ENCODE results near the gene SLCO2A1.

SLCO2A1 gene

DNA sequence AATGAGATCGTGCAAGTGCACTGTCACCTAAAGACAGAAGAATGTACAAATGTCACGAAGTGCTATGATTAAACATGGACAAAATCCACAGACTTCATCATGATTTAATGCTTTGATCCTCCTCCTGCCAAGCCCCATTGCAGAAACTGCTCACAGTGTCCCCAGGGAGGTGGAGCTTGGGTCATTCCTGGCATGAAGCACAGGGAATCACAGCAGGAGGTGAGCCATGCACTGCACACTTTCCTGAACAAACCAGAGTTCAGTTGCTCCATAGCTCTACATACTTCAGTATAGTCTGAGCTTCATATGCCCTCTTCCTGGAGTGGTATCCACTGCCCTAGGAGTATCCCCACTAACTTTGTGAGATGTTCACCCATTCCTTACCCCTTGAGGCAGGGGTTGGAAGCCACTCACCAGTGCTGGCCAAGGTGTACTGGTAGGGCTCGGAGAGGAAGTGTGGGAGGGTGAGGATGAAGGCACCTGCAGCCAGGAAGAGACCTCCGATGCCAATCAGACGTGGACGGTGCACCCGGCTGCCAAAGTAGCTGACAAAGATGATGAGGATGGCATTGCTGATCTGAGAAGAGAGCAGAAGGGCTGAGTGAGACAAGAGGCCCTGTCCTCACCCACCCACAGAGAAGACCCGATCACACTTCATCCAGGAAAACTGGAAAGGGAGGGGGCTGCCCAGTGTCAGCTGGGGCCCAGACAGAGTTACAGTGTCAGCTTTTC lies 56.3 kb downstream of the SLCO2A1 start:
- ATAC-seq: no peak
- TF ChIP-seq ZNF70 (CRISPR knock-in tag; IDR thresholded peaks at IDR 0.05) (no peak), ISL1 (CRISPR knock-in tag; IDR thresholded peaks at IDR 0.05) (no peak), ZC3H10 (CRISPR knock-in tag; IDR thresholded peaks at IDR 0.05) (no peak), RARB (CRISPR knock-in tag; IDR thresholded peaks at IDR 0.05) (no peak), ZFP3 (CRISPR knock-in tag; IDR thresholded peaks at IDR 0.05) (no peak), CSDC2 (CRISPR knock-in tag; IDR thresholded peaks at IDR 0.05) (no peak), ZNF8 (CRISPR knock-in tag; IDR thresholded peaks at IDR 0.05) (no peak), PPARA (CRISPR knock-in tag; IDR thresholded peaks at IDR 0.05; ENCODE audit: borderline replicate concordance) (no peak), TCF4 (CRISPR knock-in tag; IDR thresholded peaks at IDR 0.05; ENCODE audit: borderline replicate concordance) (no peak), GLIS3 (CRISPR knock-in tag; IDR thresholded peaks at IDR 0.05) (no peak)
- TF ChIP-seq, protein P1, sequence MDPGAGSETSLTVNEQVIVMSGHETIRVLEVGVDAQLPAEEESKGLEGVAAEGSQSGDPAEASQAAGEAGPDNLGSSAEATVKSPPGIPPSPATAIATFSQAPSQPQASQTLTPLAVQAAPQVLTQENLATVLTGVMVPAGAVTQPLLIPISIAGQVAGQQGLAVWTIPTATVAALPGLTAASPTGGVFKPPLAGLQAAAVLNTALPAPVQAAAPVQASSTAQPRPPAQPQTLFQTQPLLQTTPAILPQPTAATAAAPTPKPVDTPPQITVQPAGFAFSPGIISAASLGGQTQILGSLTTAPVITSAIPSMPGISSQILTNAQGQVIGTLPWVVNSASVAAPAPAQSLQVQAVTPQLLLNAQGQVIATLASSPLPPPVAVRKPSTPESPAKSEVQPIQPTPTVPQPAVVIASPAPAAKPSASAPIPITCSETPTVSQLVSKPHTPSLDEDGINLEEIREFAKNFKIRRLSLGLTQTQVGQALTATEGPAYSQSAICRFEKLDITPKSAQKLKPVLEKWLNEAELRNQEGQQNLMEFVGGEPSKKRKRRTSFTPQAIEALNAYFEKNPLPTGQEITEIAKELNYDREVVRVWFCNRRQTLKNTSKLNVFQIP (CRISPR knock-in tag; IDR thresholded peaks at IDR 0.05; ENCODE audit: borderline replicate concordance, low read depth): no peak

GRCh38 chr3:133972156-133972555 lies 57.6 kb downstream of the SLCO2A1 start:
- TF ChIP-seq ZNF8 (CRISPR knock-in tag; IDR thresholded peaks at IDR 0.05) (no peak), ZFP30 (CRISPR knock-in tag; IDR thresholded peaks at IDR 0.05) (peak; percentile 93)
- ATAC-seq: no peak

DNA sequence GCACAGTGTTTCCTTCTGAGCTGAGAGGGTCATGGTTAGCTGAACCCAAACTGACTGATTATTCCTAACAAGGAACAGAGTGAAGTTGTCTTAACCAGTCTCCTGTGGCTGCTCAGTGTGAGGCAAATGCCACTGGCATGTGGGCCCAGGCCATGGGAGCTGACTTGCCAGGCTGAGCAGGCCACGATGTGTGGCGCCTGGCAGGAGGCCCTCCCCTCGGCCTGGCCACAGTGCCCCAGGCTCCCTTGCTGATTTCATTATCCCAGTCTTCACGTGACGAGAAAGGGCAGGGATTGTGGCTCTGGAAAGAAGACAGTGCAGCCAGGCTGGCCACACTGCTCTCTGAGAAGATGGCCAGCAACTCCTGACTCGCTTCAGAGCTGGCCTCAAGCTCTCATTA lies 58.8 kb downstream of the SLCO2A1 start:
- TF ChIP-seq ESRRG (CRISPR knock-in tag; IDR thresholded peaks at IDR 0.05): no peak
- ATAC-seq: no peak

DNA sequence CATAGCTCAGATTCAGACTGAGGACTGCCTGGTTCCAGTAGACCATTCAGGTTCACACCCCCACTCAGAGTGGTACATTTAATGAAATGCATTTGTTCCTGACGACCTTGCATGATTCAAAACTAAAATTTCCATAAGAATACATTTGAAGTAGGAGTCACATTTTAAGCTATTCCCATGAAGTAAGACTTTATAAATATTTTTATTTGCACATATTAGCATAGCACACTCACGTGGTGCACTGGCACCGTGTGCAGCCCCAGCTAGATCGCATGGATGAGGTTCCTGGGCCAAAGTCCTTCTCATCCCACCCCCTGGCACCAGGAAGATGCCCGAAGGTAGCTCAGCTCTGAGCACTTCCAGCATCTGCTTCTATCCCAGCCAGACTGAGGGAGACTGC lies 59.4 kb downstream of the SLCO2A1 start:
- TF ChIP-seq ZNF565 (CRISPR knock-in tag; conservative IDR thresholded peaks at IDR 0.05; ENCODE audit: low read depth) (no peak), ZNF8 (CRISPR knock-in tag; IDR thresholded peaks at IDR 0.05) (no peak), ZFP3 (CRISPR knock-in tag; IDR thresholded peaks at IDR 0.05) (no peak), ISL1 (CRISPR knock-in tag; IDR thresholded peaks at IDR 0.05) (no peak), GLIS3 (CRISPR knock-in tag; IDR thresholded peaks at IDR 0.05) (no peak), TCF4 (CRISPR knock-in tag; IDR thresholded peaks at IDR 0.05; ENCODE audit: borderline replicate concordance) (no peak), PPARA (CRISPR knock-in tag; IDR thresholded peaks at IDR 0.05; ENCODE audit: borderline replicate concordance) (no peak), TOX (CRISPR knock-in tag; IDR thresholded peaks at IDR 0.05; ENCODE audit: borderline replicate concordance) (no peak)
- no peak for ATAC-seq

DNA sequence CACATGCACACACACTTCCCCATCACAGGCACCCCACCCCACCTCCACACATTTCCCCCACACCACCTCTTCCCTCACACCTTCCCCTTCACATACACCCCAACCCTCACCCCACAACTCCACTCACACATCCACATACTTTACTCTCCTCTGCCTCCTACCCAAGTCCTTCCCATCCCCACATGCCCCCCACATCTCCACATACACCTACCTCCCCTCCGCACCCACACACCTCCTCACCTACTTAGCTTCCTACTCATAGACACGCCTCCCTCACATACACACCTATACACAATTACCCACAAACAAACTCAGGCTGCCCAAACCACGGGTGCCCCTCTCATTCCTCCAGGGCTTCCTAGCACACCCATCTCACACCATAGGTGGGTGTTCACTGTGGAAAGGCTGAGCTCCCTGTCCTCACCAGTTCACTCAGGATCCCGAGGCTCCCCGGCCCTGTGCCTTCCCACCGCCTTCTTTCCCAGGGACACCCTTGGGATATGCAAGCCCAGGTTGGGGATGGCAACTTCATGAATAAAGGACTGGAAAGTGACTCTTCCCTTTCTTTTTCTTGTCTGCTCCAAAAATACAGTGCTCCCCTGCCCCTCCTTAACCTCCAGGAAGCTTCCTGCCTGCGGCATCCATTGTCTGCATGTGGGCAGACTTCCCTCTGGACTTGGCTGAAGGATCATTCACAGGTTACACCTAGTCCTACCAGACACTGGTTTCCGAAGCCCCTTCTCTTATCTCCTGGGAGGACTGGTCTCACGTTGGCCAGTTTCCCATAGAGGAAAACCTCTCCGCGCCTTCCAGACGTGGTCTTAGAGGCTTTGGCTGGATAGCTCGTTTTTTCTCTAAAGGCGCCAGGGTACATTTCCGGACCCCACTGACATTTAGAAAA lies 61.5 kb downstream of the SLCO2A1 start:
- TF ChIP-seq PPARA (CRISPR knock-in tag; IDR thresholded peaks at IDR 0.05; ENCODE audit: borderline replicate concordance): no peak
- TF ChIP-seq BACH2 (CRISPR knock-in tag; IDR thresholded peaks at IDR 0.05; ENCODE audit: borderline replicate concordance): no peak
- TF ChIP-seq TCF4 (CRISPR knock-in tag; IDR thresholded peaks at IDR 0.05; ENCODE audit: borderline replicate concordance): no peak
- no peak for TF ChIP-seq TSHZ2 (CRISPR knock-in tag; IDR thresholded peaks at IDR 0.05)
- TF ChIP-seq, protein P1 (CRISPR knock-in tag; IDR thresholded peaks at IDR 0.05; ENCODE audit: borderline replicate concordance, low read depth): no peak
- no peak for TF ChIP-seq ZNF565 (CRISPR knock-in tag; conservative IDR thresholded peaks at IDR 0.05; ENCODE audit: low read depth)
- no peak for TF ChIP-seq SNAI2 (CRISPR knock-in tag; IDR thresholded peaks at IDR 0.05)
- TF ChIP-seq ZFP30 (CRISPR knock-in tag; IDR thresholded peaks at IDR 0.05): no peak
- ATAC-seq: no peak
